Loucy (cell line): ENCODE results near the gene STX18.

Experiments
- EZH2phosphoT487 ChIP-seq: fragments of 200-600 bp; IDR thresholded peaks from 2 replicates; pipeline ENCODE4 v1.6.1; 2018; ENCODE audit warnings: antibody characterized with exemption, mild to moderate bottlenecking, moderate library complexity, borderline replicate concordance
- TF ChIP-seq, protein P1 (sequence below): fragments of 200-600 bp; sonication (generic); conservative IDR thresholded peaks from 2 replicates; pipeline ENCODE4 v1.5.1; 2014; ENCODE audit warnings: mild to moderate bottlenecking, antibody characterized with exemption, low read length

DNA sequence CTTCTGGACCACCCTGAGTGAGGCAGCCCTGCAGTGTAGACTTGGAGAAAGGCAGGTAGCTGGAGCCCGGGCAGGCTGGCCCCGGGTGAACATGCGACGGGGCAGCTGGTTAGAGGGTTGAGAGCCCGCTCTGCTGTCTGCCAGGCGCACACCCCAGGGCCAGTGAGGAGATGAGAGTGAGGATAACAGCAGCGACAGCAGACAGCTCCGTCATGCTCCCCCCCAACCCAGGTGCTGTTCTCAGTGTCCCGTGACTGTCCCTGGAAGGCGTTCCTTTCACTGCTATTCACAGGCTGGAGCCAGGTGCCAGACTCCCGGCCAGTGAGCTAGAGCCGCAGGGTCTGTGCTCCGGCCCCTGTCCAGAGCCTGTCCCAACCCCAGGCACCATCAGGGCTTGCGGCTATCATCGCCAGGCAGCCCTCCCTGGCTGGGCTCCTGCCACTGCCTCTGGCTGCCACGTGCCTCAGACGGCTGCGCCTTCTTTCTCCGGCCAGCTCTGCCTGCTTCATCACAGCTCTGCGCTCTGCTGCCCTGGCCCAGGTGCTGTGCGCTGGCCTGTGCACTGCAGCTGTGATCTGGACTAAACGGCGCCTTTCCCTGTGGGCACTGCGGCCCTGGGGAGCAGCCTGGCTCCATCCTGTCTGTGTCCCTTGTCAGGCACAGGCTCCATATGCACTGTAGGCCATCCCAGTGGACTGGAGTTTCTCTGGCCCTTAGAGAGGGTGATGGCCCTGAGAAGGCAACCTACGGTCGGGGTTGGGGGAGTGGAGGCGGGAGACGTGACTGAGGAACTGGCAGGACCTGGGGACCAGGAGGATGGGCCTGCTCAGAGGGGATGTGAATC lies 135.2 kb downstream of the STX18 start:
- TF ChIP-seq, protein P1, sequence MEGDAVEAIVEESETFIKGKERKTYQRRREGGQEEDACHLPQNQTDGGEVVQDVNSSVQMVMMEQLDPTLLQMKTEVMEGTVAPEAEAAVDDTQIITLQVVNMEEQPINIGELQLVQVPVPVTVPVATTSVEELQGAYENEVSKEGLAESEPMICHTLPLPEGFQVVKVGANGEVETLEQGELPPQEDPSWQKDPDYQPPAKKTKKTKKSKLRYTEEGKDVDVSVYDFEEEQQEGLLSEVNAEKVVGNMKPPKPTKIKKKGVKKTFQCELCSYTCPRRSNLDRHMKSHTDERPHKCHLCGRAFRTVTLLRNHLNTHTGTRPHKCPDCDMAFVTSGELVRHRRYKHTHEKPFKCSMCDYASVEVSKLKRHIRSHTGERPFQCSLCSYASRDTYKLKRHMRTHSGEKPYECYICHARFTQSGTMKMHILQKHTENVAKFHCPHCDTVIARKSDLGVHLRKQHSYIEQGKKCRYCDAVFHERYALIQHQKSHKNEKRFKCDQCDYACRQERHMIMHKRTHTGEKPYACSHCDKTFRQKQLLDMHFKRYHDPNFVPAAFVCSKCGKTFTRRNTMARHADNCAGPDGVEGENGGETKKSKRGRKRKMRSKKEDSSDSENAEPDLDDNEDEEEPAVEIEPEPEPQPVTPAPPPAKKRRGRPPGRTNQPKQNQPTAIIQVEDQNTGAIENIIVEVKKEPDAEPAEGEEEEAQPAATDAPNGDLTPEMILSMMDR: no peak
- TF ChIP-seq EZH2phosphoT487: no peak
